GM23338 (cell line): ENCODE data around the gene PLS3. TPM values are rescaled to one million over a fixed set of nuclear protein-coding genes. Genes with fewer than 3 reads are reported as not detected.

Experiments used
- ATAC-seq: fragments of 200-7000 bp; cut with Tn5 transposase; 3 replicates; pipeline ENCODE4 v1.9.1; 2020
- DNase-seq: peaks from one replicate; pipeline ENCODE4 v3.0.0-alpha.2; 2015; ENCODE audit warnings: low spot score
- H2AFZ ChIP-seq: fragments of 200-600 bp; sonication (generic); 2 replicates; pipeline ENCODE4 v1.8.0; 2016; ENCODE audit warnings: antibody characterized with exemption, mild to moderate bottlenecking, moderate library complexity
- H3F3A ChIP-seq: fragments of 200-600 bp; sonication (generic); replicated peaks from 2 replicates; pipeline ENCODE4 v1.8.0; 2017; ENCODE audit warnings: antibody characterized with exemption, mixed run types, low read depth
- H3K27ac ChIP-seq: fragments of 200-600 bp; sonication (generic); 2 replicates; pipeline ENCODE4 v1.6.1; 2016; ENCODE audit warnings: low read depth
- H3K27me3 ChIP-seq: fragments of 200-600 bp; sonication (generic); 2 replicates; pipeline ENCODE4 v1.8.0; 2016; ENCODE audit warnings: mild to moderate bottlenecking, mixed run types, moderate library complexity; ENCODE audit not compliant: insufficient read depth
- H3K36me3 ChIP-seq: fragments of 200-600 bp; sonication (generic); 2 replicates; pipeline ENCODE4 v1.8.0; 2016; ENCODE audit warnings: mild to moderate bottlenecking; ENCODE audit not compliant: insufficient read depth
- H3K4me1 ChIP-seq: fragments of 200-600 bp; sonication (generic); 2 replicates; pipeline ENCODE4 v1.8.0; 2016; ENCODE audit warnings: mild to moderate bottlenecking, moderate library complexity; ENCODE audit not compliant: insufficient read depth
- H3K4me2 ChIP-seq: fragments of 200-600 bp; sonication (generic); 2 replicates; pipeline ENCODE4 v1.7.1; 2017; ENCODE audit warnings: mixed run types
- H3K4me3 ChIP-seq: fragments of 200-600 bp; sonication (generic); 2 replicates; pipeline ENCODE4 v1.6.1; 2016; ENCODE audit warnings: mixed run types
- H3K79me2 ChIP-seq: fragments of 200-600 bp; sonication (generic); replicated peaks from 2 replicates; pipeline ENCODE4 v1.8.0; 2017; ENCODE audit warnings: mild to moderate bottlenecking; ENCODE audit not compliant: insufficient read depth
- H3K9me2 ChIP-seq: fragments of 200-600 bp; sonication (generic); 2 replicates; pipeline ENCODE4 v1.8.0; 2017; ENCODE audit not compliant: insufficient read depth
- H4K20me1 ChIP-seq: fragments of 200-600 bp; sonication (generic); replicated peaks from 2 replicates; pipeline ENCODE4 v1.8.0; 2017; ENCODE audit warnings: mild to moderate bottlenecking; ENCODE audit not compliant: insufficient read depth
- H3K27ac Mint-ChIP-seq: 2 replicates; pipeline ENCODE4 v1.8.0; 2020; ENCODE audit warnings: inconsistent platforms, mild to moderate bottlenecking, moderate library complexity, mixed read lengths
- H3K27me3 Mint-ChIP-seq: 3 replicates; pipeline ENCODE4 v1.8.0; 2022; ENCODE audit warnings: low read depth, mild to moderate bottlenecking, moderate library complexity, mixed read lengths, inconsistent platforms; ENCODE audit not compliant: insufficient read depth, poor library complexity
- H3K36me3 Mint-ChIP-seq: 3 replicates; pipeline ENCODE4 v1.8.0; 2021; ENCODE audit warnings: low read depth, mild to moderate bottlenecking, inconsistent platforms, moderate library complexity, mixed read lengths
- H3K4me1 Mint-ChIP-seq: 3 replicates; pipeline ENCODE4 v1.8.0; 2020; ENCODE audit warnings: mild to moderate bottlenecking, inconsistent platforms, mixed read lengths
- H3K4me3 Mint-ChIP-seq: 3 replicates; pipeline ENCODE4 v1.8.0; 2021; ENCODE audit warnings: moderate library complexity, mild to moderate bottlenecking, inconsistent platforms, mixed read lengths
- H3K9me3 Mint-ChIP-seq: 3 replicates; pipeline ENCODE4 v1.8.0; 2020; ENCODE audit warnings: moderate library complexity, mild to moderate bottlenecking, inconsistent platforms, mixed read lengths
- polyA plus RNA-seq: library from polyadenylated mRNA; unstranded; fragments of >200 nt; fragmentation: Nextera tagmentation; extraction: Ambion mirVana; gene quantifications from 2 replicates; pipeline ENCODE4 v1.2.1, GENCODE V29; 2016
- total RNA-seq: library from RNA; depleted of rRNA; stranded (reverse); fragments of >200 nt; shearing (Covaris generic); gene quantifications from 2 replicates; pipeline ENCODE4 v1.2.3, GENCODE V29; 2014
- TF ChIP-seq, protein P1 (sequence below): fragments of 250-450 bp; sonication (Bioruptor Pico); IDR thresholded peaks from 2 replicates; pipeline ENCODE4 v1.5.0; 2020; ENCODE audit warnings: mild to moderate bottlenecking, moderate library complexity
- TF ChIP-seq, protein P2 (sequence below): IDR thresholded peaks from one replicate; pipeline ENCODE4 v1.6.1; 2018; ENCODE audit warnings: antibody characterized with exemption; ENCODE audit not compliant: unreplicated experiment

The PLS3 gene
- total and polyA plus RNA-seq, 2 experiments from 2014 or later: 81.6 to 128 TPM

DNA sequence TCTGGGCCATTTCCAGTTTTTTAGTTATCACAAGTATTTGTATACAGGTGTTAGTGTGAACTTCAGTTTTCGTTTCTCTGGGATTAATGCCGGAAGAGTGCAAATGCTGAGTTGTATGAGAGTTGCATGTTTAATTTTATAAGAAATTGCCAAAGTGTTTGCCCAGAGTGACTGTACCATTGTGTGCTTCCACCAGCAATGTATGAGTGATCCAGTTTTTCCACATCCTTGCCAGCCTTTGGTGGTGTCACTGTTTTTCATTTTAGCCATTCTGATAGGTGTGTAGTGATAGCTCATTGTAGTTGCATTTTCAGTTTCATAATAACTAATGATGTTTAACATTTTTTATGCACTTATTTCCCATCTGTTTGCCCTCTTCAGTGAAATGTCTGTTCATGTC, 18.4 kb downstream of the PLS3 start:
- H3K9me3 Mint-ChIP-seq: no peaks in the 10 kb centered on the region
- H3K27ac Mint-ChIP-seq: no peak overlapping the region
- no peak for ATAC-seq
- Histone ChIP-seq H3K4me2 (no peak overlapping the region), H3K27me3 (no peaks in the 10 kb centered on the region), H3K27ac (no peak overlapping the region), H3K79me2 (peaks cover 87% of the 10 kb centered on the region), H3F3A (no peaks in the 10 kb centered on the region), H3K4me1 (peaks cover 27% of the 10 kb centered on the region), H4K20me1 (0 out of 2 replicates have a peak, but pooled peaks cover 4% of the 10 kb centered on the region), H3K36me3 (no peaks in the 10 kb centered on the region), H2AFZ (no peak overlapping the region), H3K9me2 (no peaks in the 10 kb centered on the region), H3K4me3 (no peak overlapping the region)
- H3K36me3 Mint-ChIP-seq: peaks cover 26% of the 10 kb centered on the region; the same call in 2 of the 3 replicates
- peaks cover 28% of the 10 kb centered on the region for H3K4me1 Mint-ChIP-seq
- no peaks in the 10 kb centered on the region for H3K27me3 Mint-ChIP-seq
- no peak overlapping the region for H3K4me3 Mint-ChIP-seq
- TF ChIP-seq, protein P1, sequence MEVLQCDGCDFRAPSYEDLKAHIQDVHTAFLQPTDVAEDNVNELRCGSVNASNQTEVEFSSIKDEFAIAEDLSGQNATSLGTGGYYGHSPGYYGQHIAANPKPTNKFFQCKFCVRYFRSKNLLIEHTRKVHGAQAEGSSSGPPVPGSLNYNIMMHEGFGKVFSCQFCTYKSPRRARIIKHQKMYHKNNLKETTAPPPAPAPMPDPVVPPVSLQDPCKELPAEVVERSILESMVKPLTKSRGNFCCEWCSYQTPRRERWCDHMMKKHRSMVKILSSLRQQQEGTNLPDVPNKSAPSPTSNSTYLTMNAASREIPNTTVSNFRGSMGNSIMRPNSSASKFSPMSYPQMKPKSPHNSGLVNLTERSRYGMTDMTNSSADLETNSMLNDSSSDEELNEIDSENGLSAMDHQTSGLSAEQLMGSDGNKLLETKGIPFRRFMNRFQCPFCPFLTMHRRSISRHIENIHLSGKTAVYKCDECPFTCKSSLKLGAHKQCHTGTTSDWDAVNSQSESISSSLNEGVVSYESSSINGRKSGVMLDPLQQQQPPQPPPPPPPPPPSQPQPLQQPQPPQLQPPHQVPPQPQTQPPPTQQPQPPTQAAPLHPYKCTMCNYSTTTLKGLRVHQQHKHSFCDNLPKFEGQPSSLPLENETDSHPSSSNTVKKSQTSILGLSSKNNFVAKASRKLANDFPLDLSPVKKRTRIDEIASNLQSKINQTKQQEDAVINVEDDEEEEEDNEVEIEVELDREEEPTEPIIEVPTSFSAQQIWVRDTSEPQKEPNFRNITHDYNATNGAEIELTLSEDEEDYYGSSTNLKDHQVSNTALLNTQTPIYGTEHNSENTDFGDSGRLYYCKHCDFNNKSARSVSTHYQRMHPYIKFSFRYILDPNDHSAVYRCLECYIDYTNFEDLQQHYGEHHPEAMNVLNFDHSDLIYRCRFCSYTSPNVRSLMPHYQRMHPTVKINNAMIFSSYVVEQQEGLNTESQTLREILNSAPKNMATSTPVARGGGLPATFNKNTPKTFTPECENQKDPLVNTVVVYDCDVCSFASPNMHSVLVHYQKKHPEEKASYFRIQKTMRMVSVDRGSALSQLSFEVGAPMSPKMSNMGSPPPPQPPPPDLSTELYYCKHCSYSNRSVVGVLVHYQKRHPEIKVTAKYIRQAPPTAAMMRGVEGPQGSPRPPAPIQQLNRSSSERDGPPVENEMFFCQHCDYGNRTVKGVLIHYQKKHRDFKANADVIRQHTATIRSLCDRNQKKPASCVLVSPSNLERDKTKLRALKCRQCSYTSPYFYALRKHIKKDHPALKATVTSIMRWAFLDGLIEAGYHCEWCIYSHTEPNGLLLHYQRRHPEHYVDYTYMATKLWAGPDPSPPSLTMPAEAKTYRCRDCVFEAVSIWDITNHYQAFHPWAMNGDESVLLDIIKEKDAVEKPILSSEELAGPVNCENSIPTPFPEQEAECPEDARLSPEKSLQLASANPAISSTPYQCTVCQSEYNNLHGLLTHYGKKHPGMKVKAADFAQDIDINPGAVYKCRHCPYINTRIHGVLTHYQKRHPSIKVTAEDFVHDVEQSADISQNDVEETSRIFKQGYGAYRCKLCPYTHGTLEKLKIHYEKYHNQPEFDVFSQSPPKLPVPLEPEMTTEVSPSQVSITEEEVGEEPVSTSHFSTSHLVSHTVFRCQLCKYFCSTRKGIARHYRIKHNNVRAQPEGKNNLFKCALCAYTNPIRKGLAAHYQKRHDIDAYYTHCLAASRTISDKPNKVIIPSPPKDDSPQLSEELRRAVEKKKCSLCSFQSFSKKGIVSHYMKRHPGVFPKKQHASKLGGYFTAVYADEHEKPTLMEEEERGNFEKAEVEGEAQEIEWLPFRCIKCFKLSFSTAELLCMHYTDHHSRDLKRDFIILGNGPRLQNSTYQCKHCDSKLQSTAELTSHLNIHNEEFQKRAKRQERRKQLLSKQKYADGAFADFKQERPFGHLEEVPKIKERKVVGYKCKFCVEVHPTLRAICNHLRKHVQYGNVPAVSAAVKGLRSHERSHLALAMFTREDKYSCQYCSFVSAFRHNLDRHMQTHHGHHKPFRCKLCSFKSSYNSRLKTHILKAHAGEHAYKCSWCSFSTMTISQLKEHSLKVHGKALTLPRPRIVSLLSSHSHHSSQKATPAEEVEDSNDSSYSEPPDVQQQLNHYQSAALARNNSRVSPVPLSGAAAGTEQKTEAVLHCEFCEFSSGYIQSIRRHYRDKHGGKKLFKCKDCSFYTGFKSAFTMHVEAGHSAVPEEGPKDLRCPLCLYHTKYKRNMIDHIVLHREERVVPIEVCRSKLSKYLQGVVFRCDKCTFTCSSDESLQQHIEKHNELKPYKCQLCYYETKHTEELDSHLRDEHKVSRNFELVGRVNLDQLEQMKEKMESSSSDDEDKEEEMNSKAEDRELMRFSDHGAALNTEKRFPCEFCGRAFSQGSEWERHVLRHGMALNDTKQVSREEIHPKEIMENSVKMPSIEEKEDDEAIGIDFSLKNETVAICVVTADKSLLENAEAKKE (CRISPR knock-in tag): no peak
- TF ChIP-seq, protein P2, sequence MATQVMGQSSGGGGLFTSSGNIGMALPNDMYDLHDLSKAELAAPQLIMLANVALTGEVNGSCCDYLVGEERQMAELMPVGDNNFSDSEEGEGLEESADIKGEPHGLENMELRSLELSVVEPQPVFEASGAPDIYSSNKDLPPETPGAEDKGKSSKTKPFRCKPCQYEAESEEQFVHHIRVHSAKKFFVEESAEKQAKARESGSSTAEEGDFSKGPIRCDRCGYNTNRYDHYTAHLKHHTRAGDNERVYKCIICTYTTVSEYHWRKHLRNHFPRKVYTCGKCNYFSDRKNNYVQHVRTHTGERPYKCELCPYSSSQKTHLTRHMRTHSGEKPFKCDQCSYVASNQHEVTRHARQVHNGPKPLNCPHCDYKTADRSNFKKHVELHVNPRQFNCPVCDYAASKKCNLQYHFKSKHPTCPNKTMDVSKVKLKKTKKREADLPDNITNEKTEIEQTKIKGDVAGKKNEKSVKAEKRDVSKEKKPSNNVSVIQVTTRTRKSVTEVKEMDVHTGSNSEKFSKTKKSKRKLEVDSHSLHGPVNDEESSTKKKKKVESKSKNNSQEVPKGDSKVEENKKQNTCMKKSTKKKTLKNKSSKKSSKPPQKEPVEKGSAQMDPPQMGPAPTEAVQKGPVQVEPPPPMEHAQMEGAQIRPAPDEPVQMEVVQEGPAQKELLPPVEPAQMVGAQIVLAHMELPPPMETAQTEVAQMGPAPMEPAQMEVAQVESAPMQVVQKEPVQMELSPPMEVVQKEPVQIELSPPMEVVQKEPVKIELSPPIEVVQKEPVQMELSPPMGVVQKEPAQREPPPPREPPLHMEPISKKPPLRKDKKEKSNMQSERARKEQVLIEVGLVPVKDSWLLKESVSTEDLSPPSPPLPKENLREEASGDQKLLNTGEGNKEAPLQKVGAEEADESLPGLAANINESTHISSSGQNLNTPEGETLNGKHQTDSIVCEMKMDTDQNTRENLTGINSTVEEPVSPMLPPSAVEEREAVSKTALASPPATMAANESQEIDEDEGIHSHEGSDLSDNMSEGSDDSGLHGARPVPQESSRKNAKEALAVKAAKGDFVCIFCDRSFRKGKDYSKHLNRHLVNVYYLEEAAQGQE: no peak
- no peak for DNase-seq
